Lower leg skin (tissue), 4 donors: ENCODE measurements around the gene IDH3B. TPM values are rescaled to one million over a fixed set of nuclear protein-coding genes. Genes with fewer than 3 reads are reported as not detected.
"Not testable (repeated sequence)": the region's sequence is repeated elsewhere in the genome, so short reads cannot be mapped to it uniquely, and the experiment has no call there.

Experiments
- DNase-seq, 2 donors: peaks; one replicate each; pipeline ENCODE4 v3.0.0-alpha.2; 2019; ENCODE audit warnings: low spot score in 2 of 2
- H3K4me3 ChIP-seq: fragments of 200-600 bp; sonication (generic); 2 replicates; pipeline ENCODE4 v1.5.1; 2017; ENCODE audit warnings: mild to moderate bottlenecking, low read depth; ENCODE audit not compliant: poor library complexity, severe bottlenecking
- POLR2A ChIP-seq, 2 donors: fragments of 450-650 bp; IDR thresholded peaks; one replicate each; pipeline ENCODE4 v1.6.1; 2016 to 2017; ENCODE audit warnings: antibody characterized with exemption in 2 of 2, mild to moderate bottlenecking in 1 of 2, moderate library complexity in 1 of 2
- WGBS, 2 donors: methylation state at CpG; one replicate each; pipeline ENCODE4 v1.1.5; 2018; 5-methylcytosine and 5-hydroxymethylcytosine counted together
- intact Hi-C: fragments of 100-400 bp; cut with DNase I; formaldehyde crosslinking; loops from one replicate; pipeline ENCODE4 v1.15.0; 2023; ENCODE audit warnings: low total_unique reads
- total RNA-seq, 4 donors: library from RNA; depleted of rRNA; stranded (reverse); fragments of >200 nt; gene quantifications; one replicate each; pipeline ENCODE4 v1.1.0, GENCODE V29; 2016
- TF ChIP-seq, protein P1 (sequence below), 3 donors: fragments of 450-650 bp; IDR thresholded peaks; one replicate each; pipeline ENCODE4 v1.5.1; 2016; ENCODE audit warnings: antibody characterized with exemption in 3 of 3, mild to moderate bottlenecking in 3 of 3, moderate library complexity in 2 of 3

IDH3B gene
- total RNA-seq, 4 donors from 2014 or later, result 121 to 151 (median 126) TPM

DNA sequence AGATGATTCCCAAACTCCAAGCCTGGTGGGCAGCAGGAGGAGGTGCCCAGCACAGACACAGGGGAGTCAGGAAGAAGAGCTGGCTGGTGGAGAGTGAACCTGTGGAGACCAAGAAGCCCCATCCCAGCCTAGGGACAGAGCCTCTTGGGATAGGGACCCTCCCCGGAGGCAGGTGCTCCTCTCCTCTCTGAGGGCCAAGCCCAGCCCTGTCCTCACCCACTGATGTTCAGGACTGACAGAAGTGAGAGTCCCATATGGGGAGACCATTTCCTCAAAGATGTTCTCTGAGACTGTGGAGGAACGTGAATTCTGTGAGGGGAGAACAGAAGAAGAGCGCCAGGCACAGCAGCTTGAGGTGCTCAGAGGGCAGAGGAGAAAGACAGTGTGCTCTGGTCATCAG lies 26.2 kb upstream of the IDH3B start:
- DNase-seq, result peak in 1 of 2 donors; percentile 40
- intact Hi-C loops, result no loop called here
- 82% methylated on average over 3 of the region's 3 CpGs for WGBS, 2 donors
- TF ChIP-seq, protein P1, sequence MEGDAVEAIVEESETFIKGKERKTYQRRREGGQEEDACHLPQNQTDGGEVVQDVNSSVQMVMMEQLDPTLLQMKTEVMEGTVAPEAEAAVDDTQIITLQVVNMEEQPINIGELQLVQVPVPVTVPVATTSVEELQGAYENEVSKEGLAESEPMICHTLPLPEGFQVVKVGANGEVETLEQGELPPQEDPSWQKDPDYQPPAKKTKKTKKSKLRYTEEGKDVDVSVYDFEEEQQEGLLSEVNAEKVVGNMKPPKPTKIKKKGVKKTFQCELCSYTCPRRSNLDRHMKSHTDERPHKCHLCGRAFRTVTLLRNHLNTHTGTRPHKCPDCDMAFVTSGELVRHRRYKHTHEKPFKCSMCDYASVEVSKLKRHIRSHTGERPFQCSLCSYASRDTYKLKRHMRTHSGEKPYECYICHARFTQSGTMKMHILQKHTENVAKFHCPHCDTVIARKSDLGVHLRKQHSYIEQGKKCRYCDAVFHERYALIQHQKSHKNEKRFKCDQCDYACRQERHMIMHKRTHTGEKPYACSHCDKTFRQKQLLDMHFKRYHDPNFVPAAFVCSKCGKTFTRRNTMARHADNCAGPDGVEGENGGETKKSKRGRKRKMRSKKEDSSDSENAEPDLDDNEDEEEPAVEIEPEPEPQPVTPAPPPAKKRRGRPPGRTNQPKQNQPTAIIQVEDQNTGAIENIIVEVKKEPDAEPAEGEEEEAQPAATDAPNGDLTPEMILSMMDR (IDR thresholded peaks at IDR 0.05), result no peak
- no peak for TF ChIP-seq POLR2A (IDR thresholded peaks at IDR 0.05)
- no peak overlapping the region for H3K4me3 ChIP-seq

DNA sequence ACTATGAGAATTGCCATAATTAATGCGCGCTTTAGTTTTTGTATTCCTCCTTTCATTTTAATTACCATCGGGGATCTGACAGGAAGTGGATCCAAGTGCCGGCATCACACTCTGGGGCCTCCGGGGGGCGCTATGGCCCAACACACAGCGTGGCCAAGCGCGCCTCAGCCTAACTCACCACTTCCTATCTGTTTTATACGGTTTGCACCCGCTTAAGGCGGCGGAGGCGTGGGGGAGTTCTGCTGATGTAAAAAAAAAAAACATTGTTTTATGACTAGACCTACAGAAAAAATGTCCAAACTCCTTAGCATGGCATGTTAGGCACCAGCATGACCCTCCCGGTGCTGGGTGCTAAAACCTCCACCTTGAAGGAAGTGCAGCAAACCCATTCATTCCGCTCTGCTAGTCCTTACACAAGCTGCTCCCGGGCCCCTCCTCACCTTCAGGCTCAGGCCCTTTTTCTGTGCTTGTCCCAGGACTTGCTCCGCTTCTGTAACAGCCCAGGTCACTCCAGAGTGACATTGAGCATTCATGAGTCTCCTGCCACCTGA lies 24.1 kb upstream of the IDH3B start:
- WGBS, 2 donors, result 33 to 34% methylated on average over 18 of the region's 18 CpGs
- no peak overlapping the region for H3K4me3 ChIP-seq
- DNase-seq, result no peak
- TF ChIP-seq POLR2A (IDR thresholded peaks at IDR 0.05), result no peak
- TF ChIP-seq, protein P1 (IDR thresholded peaks at IDR 0.05), result no peak
- intact Hi-C loops, result no loop called here

DNA sequence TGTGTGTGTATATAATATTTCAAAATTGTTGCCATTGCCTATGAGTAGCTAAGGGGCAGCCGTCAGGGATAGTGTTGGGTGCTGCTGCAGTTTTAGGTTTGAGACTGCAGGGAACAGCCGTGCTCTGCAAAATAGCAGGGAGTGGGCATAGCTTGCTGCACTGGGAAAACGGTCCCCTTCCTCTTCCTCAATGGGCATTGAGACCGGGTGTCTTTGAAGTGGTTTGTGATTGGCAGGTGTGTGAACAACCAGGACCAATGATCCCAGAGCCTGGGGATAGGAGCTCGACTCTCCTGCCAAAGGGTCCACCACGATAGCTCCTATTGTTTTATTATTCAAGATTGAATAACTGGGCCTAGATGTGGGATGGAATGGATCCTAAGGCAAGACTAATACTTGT lies 23.5 kb upstream of the IDH3B start:
- intact Hi-C loops, result no loop called here
- no peak for DNase-seq
- 40 to 51% methylated on average over 6 of the region's 6 CpGs for WGBS, 2 donors
- H3K4me3 ChIP-seq, result no peak overlapping the region
- TF ChIP-seq, protein P1 (IDR thresholded peaks at IDR 0.05), result no peak
- TF ChIP-seq POLR2A (IDR thresholded peaks at IDR 0.05), result no peak

DNA sequence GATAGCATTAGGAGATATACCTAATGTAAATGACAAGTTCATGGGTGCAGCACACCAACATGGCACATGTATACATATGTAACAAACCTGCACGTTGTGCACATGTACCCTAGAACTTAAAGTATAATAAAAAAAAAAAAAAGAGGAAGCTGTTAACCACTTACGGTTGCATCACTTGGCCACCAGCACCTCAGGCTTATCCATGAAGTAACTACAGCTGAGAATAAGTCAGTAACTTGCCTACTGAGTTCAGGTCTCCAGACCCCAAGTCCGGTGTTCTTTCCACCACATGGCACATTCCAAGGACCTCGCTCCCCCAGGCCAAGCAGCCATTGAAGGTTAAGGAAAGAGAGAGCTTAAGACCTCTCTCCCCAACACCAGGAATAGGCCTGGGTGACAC lies 20.8 kb upstream of the IDH3B start:
- H3K4me3 ChIP-seq, DNase-seq, intact Hi-C loops: not testable (repeated sequence)
- WGBS, 2 donors, result 68 to 78% methylated on average over 4 of the region's 4 CpGs

DNA sequence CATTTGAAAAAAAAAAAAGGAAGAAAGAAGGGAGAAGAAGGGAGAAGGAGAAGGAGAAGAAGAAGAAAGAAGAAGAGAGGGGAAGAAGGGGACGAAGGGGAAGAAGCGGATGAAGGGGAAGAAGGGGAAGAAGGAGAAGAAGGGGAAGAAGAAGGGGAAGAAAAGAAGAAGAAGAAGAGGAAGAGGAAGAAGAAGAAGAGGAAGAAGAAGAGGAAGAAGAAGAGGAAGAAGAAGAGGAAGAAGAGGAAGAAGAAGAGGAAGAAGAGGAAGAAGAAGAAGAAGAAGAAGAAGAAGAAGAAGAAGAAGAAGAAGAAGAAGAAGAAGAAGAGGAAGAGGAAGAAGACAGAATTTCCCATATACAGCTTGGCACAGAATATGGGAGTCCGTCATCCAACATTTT lies 18.0 kb upstream of the IDH3B start:
- H3K4me3 ChIP-seq, intact Hi-C loops, DNase-seq: not testable (repeated sequence)
- WGBS, 2 donors, result 89 to 91% methylated on average over 3 of the region's 3 CpGs

DNA sequence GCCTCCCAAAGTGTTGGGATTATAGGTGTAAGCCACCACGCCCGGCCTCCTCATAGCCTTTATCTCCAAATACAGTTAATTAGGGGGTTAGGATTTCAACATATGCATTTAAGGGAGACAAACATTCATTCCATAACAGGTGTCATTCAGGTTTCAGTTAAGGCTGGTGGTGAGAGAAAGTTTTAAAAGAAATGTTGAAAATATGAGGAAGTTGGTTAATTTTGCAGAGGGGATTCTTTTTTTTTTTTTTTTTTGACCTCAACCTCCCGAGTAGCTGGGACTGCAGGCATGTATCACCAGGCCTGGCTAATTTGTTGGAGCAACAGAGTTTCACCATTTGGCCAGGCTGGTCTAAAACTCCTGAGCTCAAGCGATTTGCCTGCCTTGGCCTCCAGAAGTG lies 16.0 kb upstream of the IDH3B start:
- no peak overlapping the region for H3K4me3 ChIP-seq
- intact Hi-C loops, result no loop called here
- no peak for TF ChIP-seq POLR2A (IDR thresholded peaks at IDR 0.05)
- TF ChIP-seq, protein P1 (IDR thresholded peaks at IDR 0.05), result no peak

DNA sequence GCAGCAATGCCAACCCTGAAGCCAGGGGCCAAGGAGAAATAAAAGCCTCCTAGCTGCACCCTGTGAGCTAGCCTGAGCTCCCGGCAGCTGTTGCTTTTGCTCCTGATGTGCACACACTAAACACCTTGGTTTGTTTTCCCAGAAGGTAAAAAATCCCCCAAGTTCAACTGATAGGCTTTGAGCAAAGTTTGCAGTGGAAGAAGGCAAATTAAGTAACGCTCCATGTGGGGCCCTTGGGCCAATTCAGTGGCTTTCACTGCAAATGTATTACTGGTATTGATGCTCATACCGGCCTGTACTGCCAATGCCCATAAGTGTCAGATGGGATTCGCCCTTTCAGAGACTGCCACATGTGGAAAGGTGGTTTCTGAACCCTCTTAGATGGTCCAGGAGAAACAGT lies 9.4 kb upstream of the IDH3B start:
- 77 to 82% methylated on average over 4 of the region's 4 CpGs for WGBS, 2 donors
- H3K4me3 ChIP-seq, result no peak overlapping the region
- TF ChIP-seq, protein P1 (IDR thresholded peaks at IDR 0.05), result no peak
- TF ChIP-seq POLR2A (IDR thresholded peaks at IDR 0.05), result no peak
- intact Hi-C loops, result no loop called here
- no peak for DNase-seq

More for the DNA sequence above, 16.0 kb upstream of the IDH3B start:
- 83 to 86% methylated on average over 4 of the region's 4 CpGs for WGBS, 2 donors
- no peak for DNase-seq
